Activated T-cell treated with anti-CD3 and anti-CD28 coated beads, Interleukin-2, amount 50 U/mL, for 4 hours (primary cell): Measurements from ENCODE around the gene SUDS3. TPM values are rescaled to one million over a fixed set of nuclear protein-coding genes. Genes with fewer than 3 reads are reported as not detected.

ENCODE experiments used
- total RNA-seq, 3 donors: library from RNA; stranded (reverse); gene quantifications; one replicate each; pipeline ENCODE4 v1.2.1, GENCODE V29; 2021

Gene SUDS3
- total RNA-seq, 3 donors from 2014 or later = 20.5 to 22.8 (median 21.0) TPM

Other genes with a start within 250 kb of the SUDS3 start
- 100 to 1,000 TPM; 144 to 194 (median 166) TPM for gene PEBP1, start 240.4 kb upstream of the SUDS3 start, total RNA-seq
- gene TAOK3, start 3.6 kb upstream of the SUDS3 start, total RNA-seq = 10 to 100 TPM; 39.8 to 46.5 (median 43.9) TPM